Ecto neural progenitor cell (in vitro differentiated cells): ENCODE results near the gene PCDHGA1.
"Not testable (repeated sequence)": the region's sequence is repeated elsewhere in the genome, so short reads cannot be mapped to it uniquely, and the experiment has no call there.

Experiments
- DNase-seq: peaks from one replicate; pipeline ENCODE4 v3.0.0-alpha.2; 2018; ENCODE audit warnings: low spot score

Gene PCDHGA1

DNA sequence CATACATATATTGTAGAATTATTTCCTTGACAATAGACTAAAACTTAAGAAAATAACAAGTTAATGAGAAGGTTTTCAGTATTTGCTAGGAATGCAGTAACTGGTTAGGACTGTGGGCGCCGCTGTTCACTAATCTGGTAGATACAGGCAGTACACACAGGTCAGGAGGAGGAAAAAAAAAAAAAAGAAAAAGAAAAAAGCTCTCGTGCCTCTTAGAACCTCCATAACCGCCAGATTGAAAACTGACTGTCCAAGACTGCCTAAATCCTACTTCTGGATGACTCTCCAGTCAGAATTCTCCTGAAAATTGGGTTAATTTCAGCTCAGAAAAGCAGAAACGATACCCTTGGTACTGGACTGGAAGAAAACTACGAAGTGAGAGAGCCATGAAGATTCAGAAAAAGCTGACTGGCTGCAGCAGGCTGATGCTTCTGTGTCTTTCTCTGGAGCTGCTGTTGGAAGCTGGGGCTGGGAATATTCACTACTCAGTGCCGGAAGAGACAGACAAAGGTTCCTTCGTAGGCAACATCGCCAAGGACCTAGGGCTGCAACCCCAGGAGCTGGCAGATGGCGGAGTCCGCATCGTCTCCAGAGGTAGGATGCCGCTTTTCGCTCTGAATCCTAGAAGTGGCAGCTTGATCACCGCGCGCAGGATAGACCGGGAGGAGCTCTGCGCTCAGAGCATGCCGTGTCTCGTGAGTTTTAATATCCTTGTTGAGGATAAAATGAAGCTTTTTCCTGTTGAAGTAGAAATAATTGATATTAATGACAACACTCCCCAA is at the start of gene PCDHGA1:
PCDHGA1 (plus strand) TSS at position 216 of the 782 bp plus-strand sequence.
- no peak for DNase-seq

GRCh38 chr5:141298376-141298775 is 31.9 kb upstream of the PCDHGA1 start:
- DNase-seq, result no peak

GRCh38 chr5:141303756-141304155 is 26.6 kb upstream of the PCDHGA1 start, which contains the start of gene SLC25A2:
SLC25A2 (minus strand) TSS chr5:141304049; CDS start chr5:141303865, 184 bp downstream.
- DNase-seq, result no peak

GRCh38 chr5:141306630-141307029 is 23.7 kb upstream of the PCDHGA1 start:
- DNase-seq, result no peak

GRCh38 chr5:141313711-141314110 is 16.6 kb upstream of the PCDHGA1 start:
- DNase-seq, result no peak

- not testable (repeated sequence) for DNase-seq
Measured at GRCh38 chr5:141316963-141317362, 13.4 kb upstream of the PCDHGA1 start.

GRCh38 chr5:141319202-141319601 is 11.1 kb upstream of the PCDHGA1 start:
- DNase-seq, result no peak

DNA sequence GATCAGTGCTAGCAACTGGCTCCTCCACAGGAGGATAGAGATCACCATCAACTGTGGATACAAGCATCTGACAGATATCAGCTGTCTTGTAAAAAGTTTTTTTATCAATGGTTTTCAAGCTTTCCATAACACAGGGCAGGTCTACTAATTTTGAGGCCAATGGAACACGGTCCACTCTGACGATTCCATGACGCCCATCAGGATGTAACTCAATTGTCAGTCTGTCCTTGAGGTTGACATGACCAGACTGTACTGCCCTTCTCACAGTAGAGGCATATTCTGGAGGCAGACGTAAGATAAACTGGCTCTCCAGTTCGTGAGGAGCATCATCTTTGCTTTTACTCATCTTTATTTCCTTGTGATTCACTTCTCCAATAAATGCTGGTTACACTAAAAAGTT is 10.6 kb upstream of the PCDHGA1 start:
- DNase-seq, result no peak

GRCh38 chr5:141320225-141321169 is 9.8 kb upstream of the PCDHGA1 start, which contains the start of gene TAF7:
TAF7 (minus strand) TSS chr5:141320784; CDS start chr5:141320044, 740 bp downstream.
- DNase-seq, result peak; percentile 94

DNA sequence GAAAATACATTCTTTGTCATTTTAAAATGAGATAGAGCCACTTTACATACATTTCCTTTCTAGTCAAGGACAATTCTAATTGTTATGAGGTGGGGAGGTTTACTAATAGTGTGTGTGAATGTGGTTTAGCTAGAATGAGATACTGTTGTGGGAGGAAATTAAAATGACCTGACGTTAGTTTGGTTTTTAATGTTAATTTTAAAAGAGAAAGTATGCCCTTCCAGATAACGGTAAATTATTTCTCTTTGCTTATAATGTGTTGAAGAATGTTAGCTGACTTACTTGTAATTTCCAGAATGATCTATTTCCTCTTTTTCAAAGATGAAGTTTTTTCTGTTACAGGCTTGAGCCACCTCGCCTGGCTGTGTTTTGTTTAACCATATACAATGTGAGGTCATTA is 8.1 kb upstream of the PCDHGA1 start:
- DNase-seq, result no peak

- DNase-seq, result peak; percentile 70
Measured at GRCh38 chr5:141326088-141326854, 4.0 kb upstream of the PCDHGA1 start.

- DNase-seq, result no peak
Measured at GRCh38 chr5:141328231-141328630, 2.1 kb upstream of the PCDHGA1 start.

- DNase-seq, result not testable (repeated sequence)
Measured at GRCh38 chr5:141332571-141332970, 2.3 kb downstream of the PCDHGA1 start.

DNA sequence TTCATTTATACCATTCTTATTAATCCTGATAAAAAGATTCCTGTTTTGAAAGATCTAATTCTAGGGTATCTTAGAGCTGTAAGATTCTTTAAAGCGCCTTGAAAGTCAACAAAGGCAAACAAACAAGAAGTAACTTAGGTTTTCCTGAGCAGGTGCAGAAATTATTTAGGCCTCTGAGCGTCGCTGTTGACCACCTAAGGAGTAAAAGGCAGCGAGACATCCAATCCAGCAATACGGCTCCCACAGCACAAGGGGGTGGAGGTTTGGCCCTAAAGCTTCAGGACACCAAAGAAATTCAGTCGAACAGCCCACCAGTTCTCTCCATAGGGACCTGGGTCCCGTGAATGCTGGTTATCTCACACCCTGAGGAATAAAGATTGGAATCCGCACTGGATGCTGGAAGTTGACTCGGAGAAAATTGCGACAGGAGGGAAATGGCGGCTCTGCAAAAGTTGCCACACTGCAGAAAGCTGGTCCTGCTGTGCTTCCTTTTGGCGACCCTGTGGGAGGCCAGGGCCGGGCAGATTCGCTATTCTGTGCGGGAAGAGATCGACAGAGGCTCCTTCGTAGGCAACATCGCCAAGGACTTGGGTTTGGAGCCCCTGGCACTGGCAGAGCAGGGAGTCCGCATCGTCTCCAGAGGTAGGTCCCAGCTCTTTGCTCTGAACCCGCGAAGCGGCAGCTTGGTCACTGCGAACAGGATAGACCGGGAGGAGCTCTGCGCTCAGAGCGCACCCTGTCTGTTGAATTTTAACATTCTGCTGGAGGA is 8.4 kb downstream of the PCDHGA1 start, which contains the start of gene PCDHGA2:
PCDHGA2 (plus strand) TSS at position 223 of the 769 bp plus-strand sequence.
- DNase-seq, result no peak

DNA sequence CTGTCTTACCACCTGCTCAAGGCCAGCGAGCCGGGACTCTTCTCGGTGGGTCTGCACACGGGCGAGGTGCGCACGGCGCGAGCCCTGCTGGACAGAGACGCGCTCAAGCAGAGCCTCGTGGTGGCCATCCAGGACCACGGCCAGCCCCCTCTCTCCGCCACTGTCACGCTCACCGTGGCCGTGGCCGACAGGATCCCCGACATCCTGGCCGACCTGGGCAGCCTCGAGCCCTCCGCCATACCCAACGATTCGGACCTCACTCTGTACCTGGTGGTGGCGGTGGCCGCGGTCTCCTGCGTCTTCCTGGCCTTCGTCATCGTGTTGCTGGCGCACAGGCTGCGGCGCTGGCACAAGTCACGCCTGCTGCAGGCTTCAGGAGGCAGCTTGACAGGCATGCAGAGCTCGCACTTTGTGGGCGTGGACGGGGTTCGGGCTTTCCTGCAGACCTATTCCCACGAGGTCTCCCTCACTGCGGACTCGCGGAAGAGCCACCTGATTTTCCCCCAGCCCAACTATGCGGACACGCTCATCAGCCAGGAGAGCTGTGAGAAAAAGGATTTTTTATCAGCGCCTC is 10.6 kb downstream of the PCDHGA1 start:
- not testable (repeated sequence) for DNase-seq

DNA sequence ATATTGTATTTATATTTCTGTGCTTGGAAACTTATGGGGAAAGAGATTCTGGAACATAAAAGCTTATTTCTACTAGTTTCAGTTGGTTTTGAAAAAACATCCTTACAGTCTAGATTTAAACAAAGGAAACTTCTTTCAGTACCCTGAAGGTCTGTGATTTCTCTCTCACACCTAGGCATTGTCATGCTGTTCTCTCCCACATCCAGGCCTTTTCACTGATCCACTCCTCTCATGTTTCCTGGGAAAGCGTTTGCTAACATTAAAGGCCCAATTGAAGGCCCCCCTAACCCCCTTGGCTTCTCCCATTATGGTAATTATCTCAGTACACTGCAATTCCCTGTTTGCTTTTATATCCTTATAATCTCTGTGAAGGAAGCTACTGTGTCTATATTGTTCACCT is 12.5 kb downstream of the PCDHGA1 start:
- DNase-seq, result no peak

GRCh38 chr5:141343242-141343952 is 13.1 kb downstream of the PCDHGA1 start, which contains the start of gene PCDHGA3:
PCDHGA3 (plus strand) TSS chr5:141343829; CDS start chr5:141344034, 205 bp downstream.
- DNase-seq, result no peak

DNA sequence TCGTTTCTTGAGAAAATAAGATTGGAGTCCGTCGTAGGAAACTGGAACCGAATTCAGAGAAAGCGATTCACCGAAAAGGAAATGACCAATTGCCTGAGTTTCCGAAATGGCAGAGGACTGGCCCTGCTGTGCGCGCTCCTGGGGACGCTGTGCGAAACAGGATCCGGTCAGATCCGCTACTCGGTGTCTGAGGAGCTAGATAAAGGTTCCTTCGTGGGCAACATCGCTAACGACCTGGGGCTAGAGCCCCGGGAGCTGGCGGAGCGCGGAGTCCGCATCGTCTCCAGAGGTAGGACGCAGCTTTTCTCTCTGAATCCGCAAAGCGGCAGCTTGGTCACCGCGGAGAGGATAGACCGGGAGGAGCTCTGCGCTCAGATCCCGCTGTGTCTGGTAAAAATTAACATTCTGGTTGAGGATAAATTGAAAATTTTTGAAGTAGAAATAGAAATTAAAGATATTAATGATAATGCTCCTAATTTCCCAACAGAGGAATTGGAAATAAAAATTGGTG is 13.7 kb downstream of the PCDHGA1 start:
- no peak for DNase-seq

DNA sequence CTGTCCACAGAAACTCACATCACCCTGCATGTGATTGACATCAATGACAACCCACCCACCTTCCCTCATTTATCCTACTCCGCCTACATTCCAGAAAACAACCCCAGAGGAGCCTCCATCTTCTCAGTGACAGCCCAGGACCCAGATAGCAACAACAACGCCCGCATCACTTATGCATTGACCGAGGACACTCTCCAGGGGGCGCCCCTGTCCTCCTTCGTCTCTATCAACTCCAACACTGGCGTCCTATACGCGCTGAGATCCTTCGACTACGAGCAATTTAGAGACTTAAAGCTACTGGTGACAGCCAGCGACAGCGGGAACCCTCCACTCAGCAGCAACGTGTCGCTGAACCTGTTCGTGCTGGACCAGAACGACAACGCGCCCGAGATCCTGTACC is 15.0 kb downstream of the PCDHGA1 start:
- DNase-seq, result no peak

- DNase-seq, result not testable (repeated sequence)
Measured at GRCh38 chr5:141346017-141346416, 15.7 kb downstream of the PCDHGA1 start.
